Ishikawa (cell line): ENCODE measurements around the gene CCDC172.

Experiments
- CEBPB ChIP-seq: IDR thresholded peaks from 2 replicates; pipeline ENCODE4 v1.6.1; 2012
- EP300 ChIP-seq: IDR thresholded peaks from 2 replicates; pipeline ENCODE4 v1.6.1; 2012; ENCODE audit warnings: borderline replicate concordance
- TAF1 ChIP-seq: IDR thresholded peaks from 2 replicates; pipeline ENCODE4 v1.6.1; 2012; ENCODE audit warnings: low read depth, mild to moderate bottlenecking
- TEAD4 ChIP-seq: IDR thresholded peaks from 2 replicates; pipeline ENCODE4 v1.6.1; 2012
- YY1 ChIP-seq: IDR thresholded peaks from 2 replicates; pipeline ENCODE4 v1.6.1; 2012; ENCODE audit warnings: low read depth
- TF ChIP-seq, protein P1 (sequence below): IDR thresholded peaks from 2 replicates; pipeline ENCODE4 v1.6.1; 2012; ENCODE audit warnings: low read depth, mild to moderate bottlenecking
- TF ChIP-seq, protein P2 (sequence below): IDR thresholded peaks from 2 replicates; pipeline ENCODE4 v1.6.1; 2012

DNA sequence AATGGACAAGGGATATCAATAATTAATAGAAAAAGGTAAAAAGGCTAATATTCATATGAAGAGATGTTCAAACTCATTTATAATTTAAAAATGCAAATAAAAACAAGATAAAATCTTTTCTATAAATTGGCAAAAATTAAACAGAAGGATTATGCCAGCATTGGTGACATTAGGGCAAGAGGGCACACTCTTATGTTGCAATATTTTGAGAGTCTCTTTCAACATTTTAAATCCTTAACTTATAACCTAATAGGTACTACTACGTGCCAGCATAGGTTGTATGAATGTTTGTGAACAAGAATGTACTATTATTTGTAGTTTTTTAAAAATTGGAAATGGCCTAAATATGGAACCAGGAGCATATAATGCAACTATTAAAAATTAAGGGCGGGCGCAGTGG is 78.6 kb downstream of the CCDC172 start:
- no peak for TF ChIP-seq EP300
- no peak for TF ChIP-seq TAF1
- no peak for TF ChIP-seq TEAD4
- no peak for TF ChIP-seq YY1
- TF ChIP-seq, protein P1, sequence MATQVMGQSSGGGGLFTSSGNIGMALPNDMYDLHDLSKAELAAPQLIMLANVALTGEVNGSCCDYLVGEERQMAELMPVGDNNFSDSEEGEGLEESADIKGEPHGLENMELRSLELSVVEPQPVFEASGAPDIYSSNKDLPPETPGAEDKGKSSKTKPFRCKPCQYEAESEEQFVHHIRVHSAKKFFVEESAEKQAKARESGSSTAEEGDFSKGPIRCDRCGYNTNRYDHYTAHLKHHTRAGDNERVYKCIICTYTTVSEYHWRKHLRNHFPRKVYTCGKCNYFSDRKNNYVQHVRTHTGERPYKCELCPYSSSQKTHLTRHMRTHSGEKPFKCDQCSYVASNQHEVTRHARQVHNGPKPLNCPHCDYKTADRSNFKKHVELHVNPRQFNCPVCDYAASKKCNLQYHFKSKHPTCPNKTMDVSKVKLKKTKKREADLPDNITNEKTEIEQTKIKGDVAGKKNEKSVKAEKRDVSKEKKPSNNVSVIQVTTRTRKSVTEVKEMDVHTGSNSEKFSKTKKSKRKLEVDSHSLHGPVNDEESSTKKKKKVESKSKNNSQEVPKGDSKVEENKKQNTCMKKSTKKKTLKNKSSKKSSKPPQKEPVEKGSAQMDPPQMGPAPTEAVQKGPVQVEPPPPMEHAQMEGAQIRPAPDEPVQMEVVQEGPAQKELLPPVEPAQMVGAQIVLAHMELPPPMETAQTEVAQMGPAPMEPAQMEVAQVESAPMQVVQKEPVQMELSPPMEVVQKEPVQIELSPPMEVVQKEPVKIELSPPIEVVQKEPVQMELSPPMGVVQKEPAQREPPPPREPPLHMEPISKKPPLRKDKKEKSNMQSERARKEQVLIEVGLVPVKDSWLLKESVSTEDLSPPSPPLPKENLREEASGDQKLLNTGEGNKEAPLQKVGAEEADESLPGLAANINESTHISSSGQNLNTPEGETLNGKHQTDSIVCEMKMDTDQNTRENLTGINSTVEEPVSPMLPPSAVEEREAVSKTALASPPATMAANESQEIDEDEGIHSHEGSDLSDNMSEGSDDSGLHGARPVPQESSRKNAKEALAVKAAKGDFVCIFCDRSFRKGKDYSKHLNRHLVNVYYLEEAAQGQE = no peak
- TF ChIP-seq, protein P2, sequence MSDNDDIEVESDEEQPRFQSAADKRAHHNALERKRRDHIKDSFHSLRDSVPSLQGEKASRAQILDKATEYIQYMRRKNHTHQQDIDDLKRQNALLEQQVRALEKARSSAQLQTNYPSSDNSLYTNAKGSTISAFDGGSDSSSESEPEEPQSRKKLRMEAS = no peak
- no peak for TF ChIP-seq CEBPB
